ENCODE measurements around the gene PRDM16.

The PRDM16 gene

GRCh38 chr1:3377166-3377565 is 308.2 kb downstream of the PRDM16 start (continued):
- TF ChIP-seq PATZ1 (CRISPR knock-in tag; IDR thresholded peaks at IDR 0.05; ENCODE audit: borderline replicate concordance) (no peak), ZNF8 (CRISPR knock-in tag; IDR thresholded peaks at IDR 0.05) (no peak), ZFP3 (CRISPR knock-in tag; IDR thresholded peaks at IDR 0.05) (no peak), OSR1 (CRISPR knock-in tag; IDR thresholded peaks at IDR 0.05) (no peak)

- TF ChIP-seq TOX (CRISPR knock-in tag; IDR thresholded peaks at IDR 0.05; ENCODE audit: borderline replicate concordance) (no peak), POU6F1 (CRISPR knock-in tag; IDR thresholded peaks at IDR 0.05; ENCODE audit: borderline replicate concordance, low read depth) (no peak), PATZ1 (CRISPR knock-in tag; IDR thresholded peaks at IDR 0.05; ENCODE audit: borderline replicate concordance) (no peak), ISL1 (CRISPR knock-in tag; IDR thresholded peaks at IDR 0.05) (no peak), ZNF565 (CRISPR knock-in tag; conservative IDR thresholded peaks at IDR 0.05; ENCODE audit: low read depth) (no peak), SNAI2 (CRISPR knock-in tag; IDR thresholded peaks at IDR 0.05) (no peak), BACH2 (CRISPR knock-in tag; IDR thresholded peaks at IDR 0.05; ENCODE audit: borderline replicate concordance) (no peak), ZFP3 (CRISPR knock-in tag; IDR thresholded peaks at IDR 0.05) (no peak), ZFP30 (CRISPR knock-in tag; IDR thresholded peaks at IDR 0.05) (no peak), PPARA (CRISPR knock-in tag; IDR thresholded peaks at IDR 0.05; ENCODE audit: borderline replicate concordance) (no peak), ESRRG (CRISPR knock-in tag; IDR thresholded peaks at IDR 0.05) (no peak), CREB5 (CRISPR knock-in tag; IDR thresholded peaks at IDR 0.05; ENCODE audit: low read depth) (no peak), TSHZ2 (CRISPR knock-in tag; IDR thresholded peaks at IDR 0.05) (no peak), TCF4 (CRISPR knock-in tag; IDR thresholded peaks at IDR 0.05; ENCODE audit: borderline replicate concordance) (no peak), RARB (CRISPR knock-in tag; IDR thresholded peaks at IDR 0.05) (no peak), ZNF70 (CRISPR knock-in tag; IDR thresholded peaks at IDR 0.05) (no peak)
- no peak; the same call in 2 of the 3 replicates for ATAC-seq
Observed at GRCh38 chr1:3377604-3378279, 308.7 kb downstream of the PRDM16 start.

- no peak for ATAC-seq
- TF ChIP-seq ARNTL (CRISPR knock-in tag; IDR thresholded peaks at IDR 0.05; ENCODE audit: borderline replicate concordance, low read depth) (no peak), TCF4 (CRISPR knock-in tag; IDR thresholded peaks at IDR 0.05; ENCODE audit: borderline replicate concordance) (no peak), GLIS3 (CRISPR knock-in tag; IDR thresholded peaks at IDR 0.05) (no peak), CSDC2 (CRISPR knock-in tag; IDR thresholded peaks at IDR 0.05) (no peak), ZC3H10 (CRISPR knock-in tag; IDR thresholded peaks at IDR 0.05) (no peak), ISL1 (CRISPR knock-in tag; IDR thresholded peaks at IDR 0.05) (no peak), CSRNP3 (CRISPR knock-in tag; IDR thresholded peaks at IDR 0.05) (no peak), TSHZ2 (CRISPR knock-in tag; IDR thresholded peaks at IDR 0.05) (no peak), ZNF8 (CRISPR knock-in tag; IDR thresholded peaks at IDR 0.05) (no peak), BACH2 (CRISPR knock-in tag; IDR thresholded peaks at IDR 0.05; ENCODE audit: borderline replicate concordance) (no peak), ZNF565 (CRISPR knock-in tag; conservative IDR thresholded peaks at IDR 0.05; ENCODE audit: low read depth) (no peak)
Observed at GRCh38 chr1:3378411-3379208, 309.6 kb downstream of the PRDM16 start.
